NCI-H2196 treated with DMSO at 0.1 percent for 48 hours (cell line): ENCODE data around the gene FNIP2.

Source experiments
- DNase-seq: peaks from one replicate; lab custom pipeline; 2025; ENCODE audit not compliant: unreplicated experiment; lab: John Stamatoyannopoulos, UW

Gene FNIP2

GRCh38 chr4:158760866-158761265, 8.0 kb upstream of the FNIP2 start:
- no peak for DNase-seq

GRCh38 chr4:158762553-158762952, 6.3 kb upstream of the FNIP2 start:
- DNase-seq = no peak

DNA sequence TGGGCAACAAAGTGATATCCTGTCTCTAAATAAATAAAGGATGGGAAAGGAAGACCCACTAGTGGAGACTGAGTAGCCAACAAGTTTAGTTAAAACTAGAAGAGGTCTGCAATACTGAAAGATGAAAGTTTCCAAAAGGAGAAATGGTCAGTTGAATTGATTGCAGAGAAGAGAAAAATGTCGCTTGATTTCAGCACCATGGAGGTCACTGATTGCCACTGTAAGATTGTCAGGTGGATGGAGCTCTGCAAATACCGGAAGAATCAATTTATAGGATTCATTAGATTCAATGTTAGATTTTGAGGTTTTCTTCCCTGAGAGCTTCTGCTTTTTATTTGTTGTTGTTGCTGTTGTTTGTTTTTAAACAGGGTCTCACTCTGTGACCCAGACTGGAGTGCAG, 5.4 kb upstream of the FNIP2 start:
- DNase-seq = no peak

- no peak for DNase-seq
These were observed 2.3 kb upstream of the FNIP2 start for GRCh38 chr4:158766434-158767044.

DNA sequence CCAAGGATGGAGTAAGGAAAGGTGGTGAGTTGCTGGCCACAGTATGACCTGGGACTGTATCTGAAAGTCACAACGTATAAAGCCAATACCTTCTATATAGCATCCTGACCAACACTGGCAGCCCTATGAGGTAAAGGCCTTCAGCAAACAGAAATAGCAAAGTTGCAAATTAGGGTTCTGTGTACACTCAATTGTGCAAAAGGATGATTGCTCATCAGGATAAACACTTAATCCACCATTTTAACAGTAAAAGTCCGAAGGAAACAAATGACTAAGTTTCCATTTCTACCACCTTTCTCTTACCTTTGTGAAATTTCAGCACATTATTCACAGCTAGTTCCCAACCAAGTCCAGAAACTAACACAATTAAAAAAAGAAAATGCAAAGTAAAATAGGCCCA, 1.4 kb upstream of the FNIP2 start:
- DNase-seq = no peak

DNA sequence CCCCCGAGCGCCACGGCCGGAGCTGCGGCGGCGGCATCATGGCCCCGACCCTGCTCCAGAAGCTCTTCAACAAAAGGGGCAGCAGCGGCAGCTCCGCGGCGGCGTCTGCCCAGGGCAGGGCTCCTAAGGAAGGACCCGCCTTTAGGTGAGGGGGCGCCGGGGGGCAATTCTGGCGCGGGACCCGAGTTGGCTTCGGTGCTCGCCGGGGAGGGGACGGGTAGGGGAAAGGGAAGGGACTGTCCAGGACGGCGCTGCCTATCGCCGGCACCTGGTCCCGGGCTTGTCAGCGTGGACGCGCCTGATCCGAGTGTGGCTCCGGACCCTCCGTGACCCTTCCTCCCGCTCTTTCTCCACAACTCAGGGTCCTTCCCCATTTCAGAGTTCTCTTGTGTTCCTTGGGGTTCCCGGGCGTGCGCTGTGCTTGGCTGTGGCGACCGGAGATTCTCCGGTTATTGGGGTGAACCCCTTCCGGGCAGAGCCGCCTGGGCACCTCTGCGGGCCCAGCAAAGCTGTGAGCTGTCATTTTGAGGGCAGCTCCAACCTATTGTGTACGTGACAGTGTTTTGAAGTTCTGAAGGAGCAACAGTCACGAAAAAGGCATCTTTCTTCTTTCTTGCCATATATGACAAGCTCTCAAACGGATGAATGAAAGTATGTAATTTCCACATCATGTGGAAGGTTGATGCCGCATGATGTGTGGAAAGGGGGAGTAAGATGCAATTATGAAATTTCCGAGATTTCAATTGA, 522 bp downstream of the FNIP2 start:
- DNase-seq = no peak

GRCh38 chr4:158770671-158771070, 1.8 kb downstream of the FNIP2 start:
- no peak for DNase-seq

GRCh38 chr4:158771776-158772175, 3.0 kb downstream of the FNIP2 start:
- DNase-seq = no peak

DNA sequence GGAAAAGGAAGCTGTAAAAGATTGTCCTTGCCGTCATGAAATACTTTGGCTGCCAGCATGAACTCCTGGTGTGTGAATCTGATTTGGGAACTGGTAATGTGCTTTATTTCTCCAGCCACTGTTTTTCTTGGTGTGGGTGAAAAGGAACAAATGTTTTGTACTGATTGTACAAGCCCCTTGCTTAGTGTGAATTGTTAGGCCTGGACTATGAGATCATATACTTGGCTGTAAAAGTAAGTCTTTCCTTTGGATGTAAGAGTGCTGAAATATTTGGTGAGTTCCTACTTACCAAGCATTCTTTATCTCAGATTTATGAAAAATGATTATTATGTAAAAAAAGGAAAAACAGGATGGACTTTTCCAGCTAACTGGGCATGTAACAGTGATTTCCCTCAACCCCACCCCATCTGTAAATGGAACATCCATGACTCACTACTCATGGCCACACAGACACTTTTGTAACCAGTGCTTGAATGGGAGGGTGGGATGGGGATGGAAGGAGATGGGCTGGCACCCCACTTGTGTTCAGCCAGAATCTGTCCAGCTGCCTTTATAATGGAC, 6.3 kb downstream of the FNIP2 start:
- no peak for DNase-seq

DNA sequence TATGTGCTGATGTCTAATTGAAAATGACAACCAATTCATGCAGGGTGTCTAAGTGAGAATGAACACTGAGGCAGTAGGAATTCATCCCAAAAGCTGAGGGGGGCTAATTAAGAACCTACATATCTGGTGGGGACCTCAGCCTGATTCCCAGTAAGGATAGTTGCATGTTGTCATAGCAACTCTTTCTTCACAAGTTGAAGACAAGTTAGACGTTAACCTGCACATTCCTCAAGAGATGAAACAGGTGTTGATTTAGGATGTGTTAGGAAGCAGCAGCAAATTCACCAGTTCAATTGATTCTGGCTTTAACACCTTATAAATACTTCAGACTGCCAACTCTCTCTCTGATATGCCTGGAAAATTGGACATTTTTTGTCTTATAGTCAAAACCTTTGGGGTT, 7.3 kb downstream of the FNIP2 start:
- no peak for DNase-seq

GRCh38 chr4:158777423-158778155, 8.8 kb downstream of the FNIP2 start:
- DNase-seq = no peak

DNA sequence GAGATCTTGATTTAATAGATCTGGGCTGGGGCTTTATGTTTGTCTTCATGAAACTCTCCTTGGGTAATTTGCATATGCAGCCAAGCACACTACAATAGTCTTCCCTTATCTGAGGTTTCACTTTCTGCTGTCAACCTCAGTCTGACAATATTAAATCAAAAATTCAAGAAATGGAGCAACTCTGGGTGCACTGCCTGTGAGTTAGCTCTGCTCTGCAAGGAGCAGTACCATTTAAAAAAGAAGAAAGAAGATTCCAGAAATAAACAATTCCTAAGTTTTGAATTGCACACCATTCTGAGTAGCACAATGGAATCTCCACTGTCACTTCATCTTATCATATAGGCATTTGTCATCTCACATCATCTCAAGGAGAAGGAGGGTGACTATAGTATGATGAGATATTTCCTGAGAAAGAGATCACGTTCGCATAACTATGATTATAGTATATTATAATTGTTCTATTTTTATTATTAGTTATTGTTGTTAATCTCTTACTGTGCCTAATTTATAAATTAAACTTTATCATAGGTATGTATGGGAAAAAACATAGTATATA, 9.4 kb downstream of the FNIP2 start:
- DNase-seq = no peak

DNA sequence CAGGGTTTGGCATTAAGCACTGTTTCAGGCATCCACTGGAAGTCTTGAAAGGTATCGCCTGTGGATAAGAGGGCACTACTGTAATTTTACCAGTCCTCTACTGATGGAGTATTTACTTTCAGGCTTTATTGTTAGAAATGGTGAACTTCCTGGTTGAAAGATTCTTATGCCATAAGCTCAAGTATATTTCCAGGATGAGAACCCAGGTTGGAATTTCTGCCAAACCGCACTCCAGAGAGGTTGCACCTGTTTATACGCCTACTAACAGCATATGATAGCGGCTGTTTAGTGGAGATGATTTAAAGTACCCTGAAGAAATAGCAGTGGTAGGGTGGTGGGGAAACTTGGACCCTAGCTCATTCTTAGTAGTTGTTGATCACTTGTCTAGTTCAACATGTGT, 9.9 kb downstream of the FNIP2 start:
- DNase-seq = peak; percentile 38

- DNase-seq = no peak
These were observed 13.1 kb downstream of the FNIP2 start for GRCh38 chr4:158781963-158782362.

- DNase-seq = no peak
These were observed 13.9 kb downstream of the FNIP2 start for GRCh38 chr4:158782551-158783360.

DNA sequence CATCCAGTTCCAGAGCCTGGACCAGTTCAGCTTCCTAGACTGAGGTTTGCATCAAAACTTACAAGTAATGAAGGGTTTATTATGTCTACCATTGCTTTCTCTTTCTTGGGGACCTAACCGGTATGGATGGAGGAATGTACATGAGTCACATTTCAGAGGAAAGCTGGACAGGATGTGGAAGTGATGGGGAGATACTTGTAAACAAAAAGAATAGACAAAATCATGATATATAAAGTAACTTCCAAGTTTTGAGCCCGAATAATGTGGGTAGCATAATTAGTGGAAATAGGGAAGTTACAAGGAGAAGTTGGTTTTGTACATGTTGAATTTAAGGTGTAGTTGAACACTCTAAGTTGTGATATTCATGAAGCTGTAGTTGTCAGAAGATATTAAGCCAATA, 15.0 kb downstream of the FNIP2 start:
- DNase-seq = no peak

- no peak for DNase-seq
These were observed 16.9 kb downstream of the FNIP2 start for GRCh38 chr4:158785718-158786117.

DNA sequence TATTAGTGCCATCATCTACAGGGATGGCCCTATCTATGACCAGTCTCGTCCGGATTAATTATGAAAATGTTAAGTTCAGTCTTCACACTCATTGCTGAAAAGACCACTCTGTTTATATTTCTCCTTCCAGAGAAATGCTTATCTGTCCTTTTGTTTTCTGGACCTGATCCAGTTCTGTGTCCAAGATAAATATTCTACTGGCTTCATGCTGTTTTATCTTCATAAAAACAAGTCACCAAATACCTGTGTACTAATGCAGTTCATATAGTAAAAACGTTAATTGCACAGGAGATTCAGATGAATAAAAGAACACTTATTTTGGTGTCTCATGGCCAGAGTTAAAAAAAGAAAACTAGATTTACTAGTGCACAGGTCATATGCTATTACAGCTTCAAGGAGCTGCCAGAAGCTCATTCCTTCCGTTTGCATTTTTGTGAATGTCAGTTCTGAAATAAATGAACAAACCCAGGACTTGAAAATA, 17.3 kb downstream of the FNIP2 start:
- no peak for DNase-seq

GRCh38 chr4:158786955-158787354, 18.1 kb downstream of the FNIP2 start:
- no peak for DNase-seq

DNA sequence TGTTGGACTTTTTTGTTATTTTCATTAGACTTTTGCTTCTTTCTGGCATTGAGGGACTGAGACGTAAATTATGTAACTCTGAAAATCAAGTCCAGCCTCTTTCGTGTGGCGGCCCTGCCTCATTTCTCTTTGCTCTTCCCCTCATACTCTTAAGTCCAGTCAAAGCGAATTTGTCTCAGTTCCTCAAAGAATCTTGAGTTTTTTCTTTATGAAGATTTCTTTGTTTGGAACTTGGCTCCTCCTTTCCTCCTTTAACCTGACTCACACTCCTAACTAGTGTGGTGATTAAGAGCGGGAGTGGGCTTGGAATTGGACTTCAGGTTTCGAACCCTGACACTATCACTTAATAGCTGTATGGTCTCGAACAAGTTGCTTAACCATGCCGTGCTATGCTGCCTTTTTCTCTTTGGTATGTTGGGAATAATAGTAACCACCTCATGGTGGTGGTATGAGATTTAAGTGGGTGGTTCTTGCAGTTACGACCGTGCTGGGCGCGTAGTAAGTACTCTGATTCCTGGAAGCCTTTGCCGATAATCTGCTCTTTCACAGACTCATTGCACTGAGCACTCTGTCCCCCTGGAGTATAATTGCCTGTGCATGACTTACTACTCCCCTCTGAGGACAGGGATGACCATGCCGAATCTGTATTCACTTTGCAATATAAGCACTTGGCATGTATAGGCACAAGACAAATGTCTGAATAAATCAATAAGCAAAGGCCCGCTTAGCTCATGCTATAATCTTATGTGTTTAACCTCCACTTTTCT, 19.1 kb downstream of the FNIP2 start:
- DNase-seq = no peak
